ENCODE data around the gene SDK2.

SDK2 gene

DNA sequence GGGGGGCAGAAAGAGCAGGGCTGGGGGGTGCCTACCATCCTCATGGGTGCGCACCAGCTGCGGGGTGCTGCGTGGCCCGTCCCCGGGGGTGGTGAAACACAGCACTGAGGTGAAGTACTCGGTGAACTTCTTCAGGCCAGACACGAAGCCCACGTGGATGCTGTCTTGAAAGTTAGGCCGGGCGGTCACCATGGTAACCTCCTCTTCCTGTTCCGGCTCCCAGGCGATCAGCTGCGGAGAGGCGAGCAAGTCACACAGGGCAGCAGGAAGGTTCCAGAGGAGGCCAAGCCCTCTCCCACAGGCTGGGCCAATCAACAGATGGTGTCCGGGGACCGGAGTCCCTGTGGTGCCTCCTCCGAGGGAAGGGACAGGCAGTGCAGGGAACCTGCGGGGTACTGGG, 242.3 kb downstream of the SDK2 start:
- H3K4me1 Mint-ChIP-seq: no peaks in the 10 kb centered on the region
- DNase-seq (ENCODE audit: low spot score in 2 of 2): no peak
- H3K4me3 Mint-ChIP-seq: no peak overlapping the region
- H3K9me3 Mint-ChIP-seq: no peaks in the 10 kb centered on the region
- H3K27me3 Mint-ChIP-seq: no peaks in the 10 kb centered on the region
- no peak overlapping the region for H3K27ac Mint-ChIP-seq
- ATAC-seq (ENCODE audit: low read depth): no peak
- peaks cover 12% of the 10 kb centered on the region for H3K36me3 Mint-ChIP-seq

DNA sequence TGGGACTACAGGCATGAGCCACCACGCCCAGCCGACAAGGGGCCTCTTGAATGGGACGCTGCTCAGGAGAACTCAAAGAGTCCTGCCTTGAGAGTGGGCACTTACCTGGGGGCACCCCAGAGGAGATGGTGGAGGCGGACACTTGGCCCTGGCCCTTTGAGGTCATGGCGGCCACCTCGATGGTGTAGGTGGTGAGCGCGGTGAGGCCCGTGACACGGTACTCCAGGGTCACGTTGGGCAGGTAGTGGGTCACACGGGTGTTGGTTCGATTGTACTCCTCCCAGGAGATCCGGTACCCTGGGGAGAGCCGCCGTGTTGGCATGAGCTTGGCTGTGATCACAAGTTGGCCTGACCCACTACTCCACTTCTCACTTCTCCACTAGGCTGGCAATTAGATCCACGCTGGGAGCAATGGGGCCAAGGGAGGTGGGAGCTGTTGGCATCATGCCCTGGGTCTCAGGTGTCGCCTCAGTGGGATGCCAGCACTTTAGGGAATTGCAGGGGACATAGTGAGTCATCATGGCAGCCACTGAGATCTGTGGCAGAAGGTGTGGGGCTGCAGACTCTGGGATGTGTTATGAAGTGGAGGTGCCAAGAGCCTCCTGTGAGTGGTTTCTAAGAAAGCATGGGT, 243.2 kb downstream of the SDK2 start:
- H3K4me1 Mint-ChIP-seq: no peaks in the 10 kb centered on the region
- H3K4me3 Mint-ChIP-seq: no peak overlapping the region
- no peak overlapping the region for H3K27ac Mint-ChIP-seq
- no peak for ATAC-seq (ENCODE audit: low read depth)
- peaks cover 18% of the 10 kb centered on the region for H3K36me3 Mint-ChIP-seq
- no peak for DNase-seq (ENCODE audit: low spot score in 2 of 2)
- no peaks in the 10 kb centered on the region for H3K27me3 Mint-ChIP-seq
- no peaks in the 10 kb centered on the region for H3K9me3 Mint-ChIP-seq

DNA sequence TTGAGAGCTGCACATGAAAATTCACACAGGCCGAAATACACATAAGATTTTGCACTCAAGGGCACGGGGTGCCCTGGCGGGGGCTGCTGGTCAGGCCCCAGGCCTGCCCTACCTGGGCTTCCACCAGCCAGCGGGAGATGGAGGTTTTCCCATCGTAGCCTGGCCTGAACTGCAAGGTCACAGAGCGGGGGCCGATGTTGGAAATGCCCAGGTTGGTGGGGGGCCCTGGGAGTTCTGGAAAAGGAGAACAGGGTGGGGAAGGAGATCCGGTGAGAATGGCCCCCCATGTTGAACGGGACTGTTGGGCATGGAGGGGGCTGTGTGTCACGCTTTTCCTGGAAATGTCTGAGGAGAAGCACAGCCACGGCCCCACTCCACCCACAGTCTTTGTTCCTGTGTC, 245.2 kb downstream of the SDK2 start:
- DNase-seq (ENCODE audit: low spot score in 2 of 2) (no peak), ATAC-seq (ENCODE audit: low read depth) (no peak)
- Mint-ChIP-seq H3K27me3 (no peaks in the 10 kb centered on the region), H3K4me1 (no peaks in the 10 kb centered on the region), H3K27ac (no peak overlapping the region), H3K9me3 (no peaks in the 10 kb centered on the region), H3K4me3 (no peak overlapping the region), H3K36me3 (peaks cover 19% of the 10 kb centered on the region)

DNA sequence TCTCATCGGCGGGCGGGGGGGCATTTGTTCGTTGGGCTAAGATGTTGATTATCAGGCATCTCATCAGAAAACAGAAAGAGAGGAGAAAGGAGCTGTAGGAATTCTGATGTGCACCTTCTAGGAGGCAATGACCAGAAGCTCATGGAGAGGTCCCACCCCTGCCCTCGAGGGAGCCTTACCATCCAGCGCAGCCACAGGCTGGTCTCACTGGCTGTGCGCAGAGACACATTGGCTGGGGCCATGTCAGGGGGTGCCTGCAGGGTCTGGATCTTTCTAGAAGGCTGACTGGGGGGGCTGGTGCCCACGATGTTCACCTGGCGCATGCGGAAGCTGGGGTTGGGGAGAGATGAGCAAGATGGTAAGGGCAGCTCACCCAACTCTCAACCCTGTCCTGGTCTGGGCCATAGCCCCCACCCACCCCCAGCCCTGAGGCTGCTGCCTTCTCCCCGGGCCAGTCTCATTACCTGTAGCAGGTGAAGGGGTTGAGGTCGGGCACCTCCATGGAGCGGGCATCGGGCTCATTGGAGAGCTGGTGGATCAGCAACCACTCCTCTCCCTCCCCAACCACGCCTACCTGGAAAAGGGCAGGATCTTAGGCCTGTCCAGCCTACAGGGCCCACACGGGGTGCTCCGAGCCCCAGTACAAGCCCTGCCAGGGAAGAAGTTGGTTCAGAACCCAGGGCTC, 246.2 kb downstream of the SDK2 start:
- ATAC-seq (ENCODE audit: low read depth) (no peak), DNase-seq (ENCODE audit: low spot score in 2 of 2) (no peak)
- Mint-ChIP-seq H3K4me3 (no peak overlapping the region), H3K4me1 (no peaks in the 10 kb centered on the region), H3K27me3 (no peaks in the 10 kb centered on the region), H3K36me3 (peaks cover 19% of the 10 kb centered on the region), H3K9me3 (no peaks in the 10 kb centered on the region), H3K27ac (no peak overlapping the region)

DNA sequence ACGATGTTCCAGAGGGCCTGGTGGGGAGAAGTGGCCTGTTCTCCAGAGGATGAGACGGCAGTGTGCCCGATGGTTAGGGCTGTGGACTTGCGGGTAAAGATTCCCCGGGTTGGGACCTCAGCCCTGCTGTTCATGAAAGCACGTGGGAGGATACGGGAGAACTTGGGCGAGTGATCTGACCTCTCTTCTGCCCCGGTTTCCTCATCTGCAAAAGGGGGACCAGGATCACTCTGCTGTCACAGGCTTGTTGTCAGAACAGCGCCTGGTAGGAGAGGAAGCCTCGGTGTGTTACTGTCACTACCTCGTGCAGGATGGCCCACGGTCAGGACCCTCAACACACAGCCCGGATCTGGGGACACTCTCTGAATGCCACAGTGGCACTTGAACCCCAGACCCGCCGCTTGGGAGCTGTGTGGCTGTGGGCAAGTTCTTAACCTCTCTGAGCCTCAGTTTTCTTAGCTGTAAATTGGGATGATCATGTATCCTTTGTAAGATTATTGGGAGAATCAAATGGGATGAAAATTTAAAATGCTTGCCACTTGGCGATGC, 246.9 kb downstream of the SDK2 start:
- Mint-ChIP-seq H3K27ac (no peak overlapping the region), H3K36me3 (peaks cover 19% of the 10 kb centered on the region), H3K27me3 (no peaks in the 10 kb centered on the region), H3K4me3 (no peak overlapping the region), H3K4me1 (no peaks in the 10 kb centered on the region), H3K9me3 (no peaks in the 10 kb centered on the region)
- DNase-seq (ENCODE audit: low spot score in 2 of 2): no peak
- no peak for ATAC-seq (ENCODE audit: low read depth)

DNA sequence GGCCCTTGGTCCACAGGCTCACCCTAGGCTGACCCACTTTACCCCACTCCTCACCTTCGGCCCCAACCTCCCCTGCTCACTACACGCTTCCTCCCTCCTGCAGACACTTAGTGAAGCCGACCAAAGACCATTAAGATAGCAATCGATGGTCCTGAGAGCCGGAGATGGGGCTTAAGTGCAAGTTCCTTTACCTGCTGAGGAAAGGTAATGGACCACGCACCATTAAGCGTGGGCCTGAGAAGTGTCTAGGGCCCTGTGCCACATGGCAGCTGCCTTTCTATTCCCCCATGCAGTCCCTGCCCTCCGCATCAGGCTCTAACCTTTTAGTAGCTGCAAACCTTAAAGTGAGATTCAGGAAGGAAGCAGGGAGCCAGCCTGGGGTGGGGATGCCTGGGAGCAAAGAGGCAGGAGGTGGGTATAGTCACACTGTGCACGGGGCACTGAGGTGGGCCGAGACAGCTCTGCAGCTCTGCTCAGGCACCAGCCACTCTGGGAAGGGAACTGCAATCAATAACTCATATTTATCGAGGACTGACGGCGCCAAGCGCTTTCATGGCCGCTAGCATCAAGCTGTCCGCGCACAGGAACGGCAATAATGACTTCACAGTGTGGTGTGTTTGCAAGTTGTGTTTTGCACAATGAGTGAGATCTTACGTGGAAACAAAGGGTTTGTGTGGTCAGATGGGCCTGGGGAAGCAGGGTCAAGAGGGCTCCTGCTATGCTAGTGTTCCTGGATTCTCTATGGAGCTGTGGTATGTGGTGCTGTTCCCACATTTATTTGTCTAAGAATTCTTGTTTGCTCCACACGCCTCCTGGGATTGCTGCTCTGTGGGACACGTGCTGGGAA, 247.6 kb downstream of the SDK2 start:
- H3K36me3 Mint-ChIP-seq: peaks cover 19% of the 10 kb centered on the region
- no peaks in the 10 kb centered on the region for H3K4me1 Mint-ChIP-seq
- ATAC-seq (ENCODE audit: low read depth) (no peak), DNase-seq (ENCODE audit: low spot score in 2 of 2) (no peak)
- H3K9me3 Mint-ChIP-seq: no peaks in the 10 kb centered on the region
- H3K4me3 Mint-ChIP-seq: no peak overlapping the region
- no peaks in the 10 kb centered on the region for H3K27me3 Mint-ChIP-seq
- H3K27ac Mint-ChIP-seq: no peak overlapping the region

DNA sequence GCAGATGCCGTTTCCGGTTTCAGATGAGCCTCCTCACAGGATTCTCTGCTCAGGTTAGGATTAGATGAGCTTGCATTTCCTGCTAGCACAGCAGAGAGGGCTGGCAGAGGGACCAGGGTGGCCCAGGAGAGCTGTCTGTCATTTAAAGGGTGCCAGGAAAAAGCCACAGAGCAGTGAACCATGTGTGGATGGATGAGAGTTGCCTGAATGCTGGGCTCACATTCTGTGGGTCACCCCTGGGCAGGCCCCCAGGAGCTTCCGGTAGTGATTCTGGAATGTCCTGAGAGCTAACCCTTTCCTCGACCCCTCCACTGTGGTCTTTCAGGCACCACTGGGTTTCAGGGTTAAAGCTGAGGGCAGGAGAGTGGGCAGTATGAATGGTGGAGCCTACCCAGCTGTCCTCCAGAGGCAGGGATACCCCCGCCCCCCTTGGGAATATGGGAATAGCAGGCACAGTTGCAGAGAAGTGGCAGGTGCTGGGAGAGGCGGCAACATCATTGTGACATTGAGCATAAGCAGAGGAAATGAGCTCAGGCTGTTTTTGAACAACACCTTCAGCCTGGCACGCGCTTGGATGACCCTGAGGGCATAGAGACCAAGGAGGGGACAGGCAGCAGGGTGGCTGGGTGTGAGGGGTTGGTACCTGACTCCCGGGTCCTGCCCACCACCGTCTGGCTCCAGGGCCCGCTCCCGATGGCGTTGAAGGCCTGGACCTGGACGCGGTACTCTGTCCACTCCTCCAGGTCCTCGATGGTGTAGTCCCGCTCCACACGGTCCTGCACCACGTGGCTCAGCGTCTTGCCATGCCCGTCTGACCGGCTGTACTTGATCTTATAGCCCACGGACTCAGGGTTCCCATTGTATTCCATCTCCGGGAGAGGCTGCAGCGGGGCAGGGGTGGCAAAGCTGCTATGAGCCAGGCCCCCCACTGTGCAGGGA, 249.5 kb downstream of the SDK2 start:
- Mint-ChIP-seq H3K36me3 (peaks cover 19% of the 10 kb centered on the region), H3K9me3 (no peaks in the 10 kb centered on the region), H3K27ac (no peak overlapping the region), H3K27me3 (no peaks in the 10 kb centered on the region), H3K4me1 (no peaks in the 10 kb centered on the region), H3K4me3 (no peak overlapping the region)
- no peak for DNase-seq (ENCODE audit: low spot score in 2 of 2)
- no peak for ATAC-seq (ENCODE audit: low read depth)

DNA sequence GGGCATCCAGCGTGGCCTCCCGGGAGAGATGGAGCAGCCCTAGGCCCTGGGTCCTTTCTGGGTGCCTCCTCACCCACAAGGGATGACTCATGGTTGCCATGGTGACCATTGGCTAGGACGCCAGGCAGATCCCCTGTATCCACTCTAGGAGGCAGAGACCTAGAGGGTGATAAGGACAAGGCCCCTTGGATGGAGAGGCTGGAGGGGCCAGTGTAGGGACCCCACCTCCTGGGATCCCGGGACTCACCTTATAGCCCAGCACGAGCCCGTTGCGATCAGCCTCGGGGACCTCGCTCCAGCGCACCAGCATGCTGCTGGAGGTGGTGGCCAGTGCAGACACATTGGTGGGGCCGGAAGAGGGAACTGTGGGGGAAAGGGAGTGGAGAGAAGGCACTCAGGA, 250.3 kb downstream of the SDK2 start:
- peaks cover 20% of the 10 kb centered on the region for H3K36me3 Mint-ChIP-seq
- H3K9me3 Mint-ChIP-seq: no peaks in the 10 kb centered on the region
- no peak overlapping the region for H3K27ac Mint-ChIP-seq
- DNase-seq (ENCODE audit: low spot score in 2 of 2) (no peak), ATAC-seq (ENCODE audit: low read depth) (no peak)
- no peak overlapping the region for H3K4me3 Mint-ChIP-seq
- no peaks in the 10 kb centered on the region for H3K4me1 Mint-ChIP-seq
- H3K27me3 Mint-ChIP-seq: no peaks in the 10 kb centered on the region

DNA sequence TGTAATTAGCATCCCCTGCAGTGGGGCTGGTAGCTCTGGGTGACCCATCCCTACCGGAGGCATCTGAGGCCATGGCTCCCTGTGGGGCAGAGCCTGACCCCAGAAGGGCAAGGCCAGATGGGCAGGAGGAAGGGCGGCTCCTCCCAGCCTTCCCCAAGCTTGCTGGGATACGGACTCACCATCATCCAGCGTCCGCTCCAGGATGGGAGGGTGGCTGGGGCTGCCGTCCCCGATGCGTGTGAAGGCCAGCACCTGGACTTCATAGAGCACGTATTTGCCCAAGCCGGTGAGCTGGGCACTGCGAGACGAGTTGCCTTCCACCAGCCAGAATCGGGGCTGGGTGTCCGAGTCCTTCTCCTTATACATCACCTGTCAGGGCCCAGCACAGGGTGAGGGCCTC, 250.9 kb downstream of the SDK2 start:
- no peaks in the 10 kb centered on the region for H3K27me3 Mint-ChIP-seq
- H3K9me3 Mint-ChIP-seq: no peaks in the 10 kb centered on the region
- DNase-seq (ENCODE audit: low spot score in 2 of 2) (no peak), ATAC-seq (ENCODE audit: low read depth) (no peak)
- H3K36me3 Mint-ChIP-seq: peaks cover 22% of the 10 kb centered on the region
- H3K27ac Mint-ChIP-seq: no peak overlapping the region
- H3K4me1 Mint-ChIP-seq: no peaks in the 10 kb centered on the region
- H3K4me3 Mint-ChIP-seq: no peak overlapping the region

DNA sequence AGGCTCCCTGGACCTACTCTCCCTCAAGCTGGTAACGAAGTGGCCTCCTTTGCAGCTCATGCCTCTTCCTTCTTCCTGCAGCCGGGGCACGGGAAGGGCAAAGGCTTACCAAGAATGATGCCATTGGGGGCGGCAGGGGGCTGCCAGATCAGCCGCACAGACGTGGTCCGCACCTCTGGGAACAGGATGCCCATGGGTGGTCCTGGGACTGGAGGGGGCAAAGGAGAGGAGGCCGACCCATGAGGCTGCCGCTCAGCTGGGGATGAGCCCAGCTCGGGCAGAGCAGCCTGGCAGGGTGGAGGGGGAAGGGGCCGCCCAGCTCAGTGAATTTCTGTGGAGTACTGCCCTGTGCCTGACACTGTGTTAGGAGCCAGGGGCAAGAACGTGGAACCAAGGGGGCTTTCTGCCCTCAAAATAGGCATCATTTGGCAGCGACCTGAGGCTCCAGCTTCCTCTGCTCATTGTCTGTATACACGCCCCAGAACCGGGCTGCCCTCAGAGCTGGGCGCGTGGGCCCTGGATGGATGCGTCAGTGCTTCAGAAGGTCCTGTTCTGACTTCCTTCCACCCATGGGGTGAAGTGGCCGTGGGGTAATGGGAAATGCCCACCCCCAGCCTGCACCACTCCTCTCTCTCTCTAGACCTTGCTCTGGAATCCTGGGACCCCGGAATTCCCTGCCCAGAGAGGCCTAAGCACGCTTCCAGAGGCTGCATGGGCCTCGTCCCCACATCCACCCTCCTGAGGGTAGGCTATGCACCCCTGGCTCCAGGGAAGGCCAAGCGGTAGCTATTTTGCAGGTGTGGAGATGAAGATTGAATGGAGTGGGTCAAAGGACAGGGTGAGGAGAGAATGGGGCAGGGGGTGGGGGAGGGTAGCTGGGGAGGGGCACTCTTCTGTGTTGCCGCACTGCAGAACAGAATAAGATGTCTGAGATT, 252.6 kb downstream of the SDK2 start:
- no peaks in the 10 kb centered on the region for H3K4me1 Mint-ChIP-seq
- no peaks in the 10 kb centered on the region for H3K9me3 Mint-ChIP-seq
- DNase-seq (ENCODE audit: low spot score in 2 of 2) (no peak), ATAC-seq (ENCODE audit: low read depth) (no peak)
- no peak overlapping the region for H3K27ac Mint-ChIP-seq
- peaks cover 16% of the 10 kb centered on the region for H3K36me3 Mint-ChIP-seq
- no peak overlapping the region for H3K4me3 Mint-ChIP-seq
- no peaks in the 10 kb centered on the region for H3K27me3 Mint-ChIP-seq

DNA sequence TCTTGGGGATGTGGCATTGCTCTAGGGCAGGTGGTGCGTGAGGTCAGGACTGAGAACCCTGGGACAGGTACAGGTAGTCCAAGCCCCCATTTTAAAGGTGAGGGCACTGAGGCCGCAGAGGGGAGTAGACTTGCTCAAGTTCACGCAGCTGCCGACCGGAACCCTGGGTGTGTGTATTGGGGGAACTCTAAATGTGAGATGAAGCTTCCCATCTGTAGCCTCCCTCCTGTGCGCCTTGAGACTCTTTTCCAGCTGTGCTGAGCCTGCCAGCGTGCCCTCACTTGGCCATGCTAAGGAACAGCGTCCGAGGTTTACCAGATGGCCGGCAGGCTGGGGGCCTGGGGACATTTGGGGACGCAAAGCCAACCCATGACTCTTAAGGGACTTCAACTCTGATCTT, 253.4 kb downstream of the SDK2 start:
- no peaks in the 10 kb centered on the region for H3K9me3 Mint-ChIP-seq
- no peaks in the 10 kb centered on the region for H3K27me3 Mint-ChIP-seq
- ATAC-seq (ENCODE audit: low read depth) (no peak), DNase-seq (ENCODE audit: low spot score in 2 of 2) (no peak)
- H3K36me3 Mint-ChIP-seq: peaks cover 13% of the 10 kb centered on the region
- H3K4me3 Mint-ChIP-seq: no peak overlapping the region
- no peak overlapping the region for H3K27ac Mint-ChIP-seq
- H3K4me1 Mint-ChIP-seq: no peaks in the 10 kb centered on the region

DNA sequence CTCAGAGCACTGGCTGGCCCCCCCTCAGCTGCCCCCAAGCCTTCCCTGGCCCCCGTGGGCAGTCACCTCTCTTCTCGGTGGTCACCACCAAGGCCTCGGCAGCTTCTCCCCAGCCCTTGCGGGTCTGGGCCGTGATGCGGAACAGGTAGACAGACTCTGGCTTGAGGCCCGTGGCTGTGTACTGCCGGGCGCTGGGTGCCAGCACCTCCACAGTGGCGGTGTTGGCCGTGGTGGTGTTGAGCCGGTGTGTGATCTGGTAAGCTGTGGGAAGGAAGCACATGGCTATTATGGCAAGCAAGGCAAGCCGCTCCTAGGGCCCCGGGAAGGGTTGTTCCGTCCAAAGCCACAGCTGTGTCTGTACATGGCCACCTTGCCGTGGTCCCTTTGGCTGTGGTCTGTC, 254.0 kb downstream of the SDK2 start:
- Mint-ChIP-seq H3K27ac (no peak overlapping the region), H3K27me3 (no peaks in the 10 kb centered on the region), H3K4me3 (no peak overlapping the region), H3K36me3 (peaks cover 15% of the 10 kb centered on the region), H3K4me1 (no peaks in the 10 kb centered on the region), H3K9me3 (no peaks in the 10 kb centered on the region)
- ATAC-seq (ENCODE audit: low read depth): no peak
- no peak for DNase-seq (ENCODE audit: low spot score in 2 of 2)

DNA sequence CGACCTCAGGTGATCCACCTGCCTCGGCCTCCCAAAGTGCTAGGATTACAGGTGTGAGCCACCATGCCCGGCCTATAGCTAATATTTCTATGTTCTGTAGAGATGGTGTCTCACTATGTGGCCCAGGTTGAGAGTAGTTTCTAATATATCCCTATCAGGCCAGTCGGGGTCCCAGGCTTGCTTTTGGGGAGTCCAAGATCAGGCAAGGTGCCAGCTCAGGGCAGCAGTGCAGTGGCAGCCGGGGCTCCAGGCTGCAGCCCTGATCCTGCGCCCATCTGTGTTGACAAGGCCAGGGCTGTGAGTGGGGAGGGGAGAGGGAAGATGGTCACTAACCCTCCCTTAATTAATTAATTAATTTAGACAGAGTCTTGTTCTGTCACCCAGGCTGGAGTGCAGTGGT, 254.8 kb downstream of the SDK2 start:
- Mint-ChIP-seq H3K27me3 (no peaks in the 10 kb centered on the region), H3K4me3 (no peak overlapping the region), H3K36me3 (peaks cover 14% of the 10 kb centered on the region), H3K9me3 (no peaks in the 10 kb centered on the region), H3K4me1 (no peaks in the 10 kb centered on the region), H3K27ac (no peak overlapping the region)
- ATAC-seq (ENCODE audit: low read depth) (no peak), DNase-seq (ENCODE audit: low spot score in 2 of 2) (no peak)

Data from memory B cell (primary cell).